ENCODE results near the gene NRXN3.

DNA sequence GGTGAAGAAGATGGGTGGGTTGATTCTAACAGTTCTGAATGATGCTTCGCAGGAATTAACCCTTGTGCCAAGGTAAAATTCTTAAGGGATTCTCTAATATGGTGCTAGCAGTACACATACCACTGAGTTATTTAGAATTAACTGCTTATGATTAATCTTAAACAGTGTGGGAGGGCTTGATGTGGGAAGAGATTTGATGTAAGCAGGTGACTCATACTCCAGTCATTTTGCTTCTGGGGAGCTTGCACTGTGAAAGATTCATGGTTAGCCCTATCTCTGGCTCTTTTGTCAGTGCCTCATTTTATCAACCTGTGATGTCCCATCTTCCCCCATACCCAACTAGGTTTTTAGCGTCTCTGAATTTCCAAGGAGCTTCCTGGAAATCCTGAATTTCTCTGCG is 83.8 kb downstream of the NRXN3 start:
- TF ChIP-seq, protein P1, sequence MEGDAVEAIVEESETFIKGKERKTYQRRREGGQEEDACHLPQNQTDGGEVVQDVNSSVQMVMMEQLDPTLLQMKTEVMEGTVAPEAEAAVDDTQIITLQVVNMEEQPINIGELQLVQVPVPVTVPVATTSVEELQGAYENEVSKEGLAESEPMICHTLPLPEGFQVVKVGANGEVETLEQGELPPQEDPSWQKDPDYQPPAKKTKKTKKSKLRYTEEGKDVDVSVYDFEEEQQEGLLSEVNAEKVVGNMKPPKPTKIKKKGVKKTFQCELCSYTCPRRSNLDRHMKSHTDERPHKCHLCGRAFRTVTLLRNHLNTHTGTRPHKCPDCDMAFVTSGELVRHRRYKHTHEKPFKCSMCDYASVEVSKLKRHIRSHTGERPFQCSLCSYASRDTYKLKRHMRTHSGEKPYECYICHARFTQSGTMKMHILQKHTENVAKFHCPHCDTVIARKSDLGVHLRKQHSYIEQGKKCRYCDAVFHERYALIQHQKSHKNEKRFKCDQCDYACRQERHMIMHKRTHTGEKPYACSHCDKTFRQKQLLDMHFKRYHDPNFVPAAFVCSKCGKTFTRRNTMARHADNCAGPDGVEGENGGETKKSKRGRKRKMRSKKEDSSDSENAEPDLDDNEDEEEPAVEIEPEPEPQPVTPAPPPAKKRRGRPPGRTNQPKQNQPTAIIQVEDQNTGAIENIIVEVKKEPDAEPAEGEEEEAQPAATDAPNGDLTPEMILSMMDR (IDR thresholded peaks at IDR 0.05) = no peak
- TF ChIP-seq POLR2A (IDR thresholded peaks at IDR 0.05) = no peak

Data from heart left ventricle (tissue), 13 donors.